Measurements from ENCODE around the gene SCARF2.

- TF ChIP-seq POLR2AphosphoS5 (IDR thresholded peaks at IDR 0.05; ENCODE audit: low read depth, low read length) (no peak), POLR2A (IDR thresholded peaks at IDR 0.05; ENCODE audit: low read depth, low read length) (no peak), TAF1 (IDR thresholded peaks at IDR 0.05; ENCODE audit: borderline replicate concordance, low read depth, low read length) (no peak)
Measured at GRCh38 chr22:20449819-20450550, 12.4 kb upstream of the SCARF2 start.
